HepG2 (cell line): Measurements from ENCODE around the gene KRT77. TPM values are rescaled to one million over a fixed set of nuclear protein-coding genes. Genes with fewer than 3 reads are reported as not detected.

ENCODE experiments used
- ATAC-seq: fragments of 200-7000 bp; cut with Tn5 transposase; 3 replicates; pipeline ENCODE4 v1.9.1; 2020; ENCODE audit warnings: mild to moderate bottlenecking, moderate library complexity
- BruUV-seq: library from RNA; stranded (reverse); fragments of 400-500 nt; replicated peaks from 2 replicates; lab custom pipeline; 2021; lab: Mats Ljungman, UMichigan
- CTCF ChIA-PET: fragments of 300-600 bp; formaldehyde crosslinking; extraction: SDS; loops from one replicate; lab custom pipeline; 2021; ENCODE audit warnings: low total read pairs, inconsistent platforms, low intra/inter-chr PET ratio; lab: Yijun Ruan, JAX
- POLR2A ChIA-PET: fragments of 350-600 bp; sonication (Branson Sonifier 250); formaldehyde crosslinking; loops from one replicate; lab custom pipeline; 2020; ENCODE audit warnings: antibody characterized with exemption, inconsistent platforms; lab: Yijun Ruan, JAX
- DNase-seq: peaks from one replicate; pipeline ENCODE4 v3.0.0-alpha.2; 2015; ENCODE audit warnings: low spot score
- FAIRE-seq: peaks from 3 replicates; lab custom pipeline; 2011; peaks lifted over from hg19 to GRCh38; lab: Jason Lieb, UNC
- H2AFZ ChIP-seq: one replicate; pipeline ENCODE4 v1.6.1; 2011; ENCODE audit warnings: low read length, inconsistent platforms
- H3K27ac ChIP-seq: fragments of 300-600 bp; 3 replicates; pipeline ENCODE4 v1.8.0; 2011; ENCODE audit warnings: mixed run types, mild to moderate bottlenecking, mixed read lengths, low read length, inconsistent platforms; ENCODE audit not compliant: insufficient read depth; ENCODE audit errors: extremely low read length
- H3K27me3 ChIP-seq, 2 experiments: fragments of 200-600 bp in 1 of 2; 2 replicates in 1 of 2; 3 replicates in 1 of 2; pipeline versions ENCODE4 v1.6.0 to v1.8.0; 2011; ENCODE audit warnings: low read length in 2 of 2, mild to moderate bottlenecking in 2 of 2, moderate library complexity in 2 of 2, inconsistent platforms in 1 of 2; ENCODE audit not compliant: insufficient read depth in 2 of 2, control insufficient read depth in 1 of 2
- H3K36me3 ChIP-seq, 2 experiments: fragments of 200-600 bp in 1 of 2; replicated peaks in 1 of 2; 2 replicates in 1 of 2; 3 replicates in 1 of 2; pipeline versions ENCODE4 v1.5.1 to v1.8.0; 2011; ENCODE audit warnings: low read length in 2 of 2, inconsistent platforms in 1 of 2; ENCODE audit not compliant: insufficient read depth in 2 of 2, control insufficient read depth in 1 of 2
- H3K4me1 ChIP-seq: 2 replicates; pipeline ENCODE4 v1.5.1; 2012; ENCODE audit warnings: low read length, inconsistent platforms; ENCODE audit not compliant: insufficient read depth
- H3K4me2 ChIP-seq: 2 replicates; pipeline ENCODE4 v1.6.0; 2011; ENCODE audit warnings: low read depth, low read length, inconsistent platforms
- H3K4me3 ChIP-seq, 3 experiments: fragments of 200-600 bp in 1 of 3; sonication (generic), shearing (Covaris generic) in 1 of 3; replicated peaks in 1 of 3; 2 replicates each; pipeline ENCODE4 v1.5.1; 2011 to 2016; ENCODE audit warnings: low read length in 3 of 3, inconsistent platforms in 2 of 3, low read depth in 2 of 3, mild to moderate bottlenecking in 2 of 3, control low read depth in 1 of 3, mixed read lengths in 1 of 3; ENCODE audit not compliant: insufficient read depth in 1 of 3
- H3K79me2 ChIP-seq: one replicate; pipeline ENCODE4 v1.6.1; 2011; ENCODE audit warnings: low read length, inconsistent platforms; ENCODE audit not compliant: insufficient read depth
- H3K9ac ChIP-seq: 2 replicates; pipeline ENCODE4 v1.6.0; 2011; ENCODE audit warnings: mild to moderate bottlenecking, low read depth, low read length, inconsistent platforms; ENCODE audit not compliant: insufficient read depth
- H3K9me3 ChIP-seq: 2 replicates; pipeline ENCODE4 v1.5.1; 2012; ENCODE audit warnings: mild to moderate bottlenecking, low read length
- H4K20me1 ChIP-seq: 2 replicates; pipeline ENCODE4 v1.6.0; 2011; ENCODE audit warnings: inconsistent platforms, mild to moderate bottlenecking, low read length, moderate library complexity; ENCODE audit not compliant: insufficient read depth
- HOXD1 ChIP-seq: sonication (generic); formaldehyde crosslinking; IDR thresholded peaks from 2 replicates; pipeline ENCODE4 v1.5.0; 2020; ENCODE audit warnings: missing genetic modification reagents
- POLR2A ChIP-seq, 2 experiments: IDR thresholded peaks; 2 replicates each; pipeline ENCODE4 v1.6.1; 2011; ENCODE audit warnings: low read depth in 2 of 2, low read length in 2 of 2, mild to moderate bottlenecking in 1 of 2, moderate library complexity in 1 of 2; ENCODE audit not compliant: insufficient read depth in 1 of 2
- SIX1 ChIP-seq: sonication (generic); formaldehyde crosslinking; IDR thresholded peaks from 2 replicates; pipeline ENCODE4 v1.4.0; 2020; ENCODE audit warnings: missing genetic modification reagents, borderline replicate concordance
- SRY ChIP-seq: sonication (generic); formaldehyde crosslinking; IDR thresholded peaks from 2 replicates; pipeline ENCODE4 v1.8.0; 2022; ENCODE audit warnings: mild to moderate bottlenecking, missing genetic modification reagents
- ZNF235 ChIP-seq: sonication (generic); formaldehyde crosslinking; IDR thresholded peaks from 2 replicates; pipeline ENCODE4 v1.8.1; 2023; ENCODE audit warnings: mild to moderate bottlenecking, missing genetic modification reagents, borderline replicate concordance
- WGBS: methylation state at CpG from one replicate; pipeline ENCODE4 v1.1.6; 2017; ENCODE audit warnings: low lambda C conversion rate; 5-methylcytosine and 5-hydroxymethylcytosine counted together
- in situ Hi-C: cut with HindIII; loops from 2 replicates; pipeline ENCODE4 v1.10.0; 2017; ENCODE audit warnings: low pct_unique_long_range_greater_than_20kb; ENCODE audit not compliant: extremely low pct_ligation_motif_present
- intact Hi-C: fragments of 100-400 bp; cut with micrococcal nuclease; formaldehyde crosslinking; loops from one replicate; pipeline ENCODE4 v1.10.0; 2022; ENCODE audit not compliant: unreplicated experiment
- polyA plus RNA-seq, 8 experiments: library from polyadenylated mRNA; depleted of rRNA in 3 of 8; stranded (reverse) in 7 of 8; unstranded in 1 of 8; fragments of >200 nt; fragmentation: Illumina TruSeq in 4 of 8; extraction: Trizol in 4 of 8; gene quantifications; 2 replicates each; pipeline versions ENCODE4 v1.2.1 to v1.2.3, GENCODE V29; 2011 to 2016; ENCODE audit warnings: low read depth in 4 of 8, missing spikeins in 1 of 8, mixed read lengths in 1 of 8; ENCODE audit not compliant: insufficient read depth in 1 of 8
- total RNA-seq, 5 experiments: library from RNA; depleted of rRNA; stranded (reverse); fragments of >200 nt; fragmentation: Illumina TruSeq; extraction: Trizol; gene quantifications; 2 replicates each; pipeline ENCODE4 v1.2.3, GENCODE V29; 2016; ENCODE audit warnings: low read depth in 1 of 5

Gene KRT77
- total and polyA plus RNA-seq, 2 of the 13 experiments (the other 11 are each of a cell fraction or from before 2014, with no cell fraction given), result not detected

DNA sequence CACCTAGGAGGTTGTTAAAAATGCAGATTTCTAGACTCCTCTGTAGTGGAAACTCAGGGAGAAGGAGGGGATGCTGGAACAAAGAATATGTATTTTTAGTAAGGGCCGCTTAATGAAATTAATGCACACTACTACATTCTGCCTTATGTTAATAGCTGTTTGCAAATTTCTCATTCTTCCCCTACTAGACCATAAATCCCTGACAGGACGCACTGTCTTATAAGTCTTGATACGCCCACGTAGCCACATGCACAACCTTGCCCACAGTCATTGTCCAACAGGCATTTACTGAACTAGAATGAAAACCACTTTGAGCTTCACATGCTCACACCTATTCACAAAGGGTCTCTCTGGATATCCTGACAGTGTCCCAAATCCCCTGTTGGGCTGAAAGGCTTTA lies 61.9 kb downstream of the KRT77 start:
- intact Hi-C loops, result no loop called here
- DNase-seq (no peak), FAIRE-seq (no peak)
- in situ Hi-C loops, result no loop called here
- Histone ChIP-seq H3K27me3 (peaks cover 3 to 36% of the 10 kb centered on the region in 2 experiments; a peak in 3 of 5 replicates), H3K9me3 (no peaks in the 10 kb centered on the region), H3K9ac (no peak overlapping the region), H4K20me1 (no peaks in the 10 kb centered on the region), H2AFZ (no peak overlapping the region), H3K36me3 (no peaks in the 10 kb centered on the region), H3K4me3 (no peak overlapping the region), H3K79me2 (no peaks in the 10 kb centered on the region), H3K27ac (no peak overlapping the region)
- BruUV-seq, result no TSS peak
- 15% methylated on average over 4 of the region's 4 CpGs for WGBS
- CTCF ChIA-PET, result no interaction called here
- POLR2A ChIA-PET, result no interaction called here
- no peak for TF ChIP-seq SIX1 (CRISPR knock-in tag)
- TF ChIP-seq POLR2A (IDR thresholded peaks at IDR 0.05; ENCODE audit: insufficient read depth in 1 of 2, low read depth in 2 of 2, low read length in 2 of 2), result no peak
- TF ChIP-seq ZNF235 (CRISPR knock-in tag), result no peak
- no peak for TF ChIP-seq HOXD1 (CRISPR knock-in tag)
- TF ChIP-seq SRY (CRISPR knock-in tag), result no peak
- TF ChIP-seq, all 625 proteins: peak for 0
- no peaks in the 10 kb centered on the region for H3K4me1 ChIP-seq
- no peak for ATAC-seq
- no peak overlapping the region for H3K4me2 ChIP-seq

Other genes starting within 250 kb of the KRT77 start
- gene KRT6C, start 229.7 kb downstream of the KRT77 start, total RNA-seq (2016; rRNA removed; fragmentation: Illumina TruSeq; extraction: Trizol), result not detected in 2 replicates
- 0.03 TPM in 1 of 2 replicates, not detected in the other for gene KRT6C, start 229.7 kb downstream of the KRT77 start, polyA plus RNA-seq (2011; rRNA removed)
- not detected in 2 replicates for gene KRT6A, start 210.3 kb downstream of the KRT77 start, total RNA-seq (2016; rRNA removed; fragmentation: Illumina TruSeq; extraction: Trizol)
- gene KRT6A, start 210.3 kb downstream of the KRT77 start, polyA plus RNA-seq (2011; rRNA removed), result 0.13 TPM in 2 replicates
- gene KRT5, start 183.1 kb downstream of the KRT77 start, total RNA-seq (2016; rRNA removed; fragmentation: Illumina TruSeq; extraction: Trizol), result not detected in 2 replicates
- 0.08 and 0.29 TPM in 2 replicates for gene KRT5, start 183.1 kb downstream of the KRT77 start, polyA plus RNA-seq (2011; rRNA removed)
- gene KRT71, start 150.4 kb downstream of the KRT77 start, total RNA-seq (2016; rRNA removed; fragmentation: Illumina TruSeq; extraction: Trizol), result not detected in 2 replicates
- not detected in 2 replicates for gene KRT71, start 150.4 kb downstream of the KRT77 start, polyA plus RNA-seq (2011; rRNA removed)
- not detected in 2 replicates for gene KRT74, start 129.7 kb downstream of the KRT77 start, total RNA-seq (2016; rRNA removed; fragmentation: Illumina TruSeq; extraction: Trizol)
- not detected in 2 replicates for gene KRT74, start 129.7 kb downstream of the KRT77 start, polyA plus RNA-seq (2011; rRNA removed)
- not detected in 2 replicates for gene KRT72, start 102.1 kb downstream of the KRT77 start, total RNA-seq (2016; rRNA removed; fragmentation: Illumina TruSeq; extraction: Trizol)
- gene KRT72, start 102.1 kb downstream of the KRT77 start, polyA plus RNA-seq (2011; rRNA removed), result not detected in 2 replicates
- not detected in 2 replicates for gene KRT73, start 85.0 kb downstream of the KRT77 start, total RNA-seq (2016; rRNA removed; fragmentation: Illumina TruSeq; extraction: Trizol)
- not detected in 2 replicates for gene KRT73, start 85.0 kb downstream of the KRT77 start, polyA plus RNA-seq (2011; rRNA removed)
- not detected in 2 replicates for gene KRT2, start 51.3 kb downstream of the KRT77 start, total RNA-seq (2016; rRNA removed; fragmentation: Illumina TruSeq; extraction: Trizol)
- not detected in 2 replicates for gene KRT2, start 51.3 kb downstream of the KRT77 start, polyA plus RNA-seq (2011; rRNA removed)
- gene KRT1, start 23.1 kb downstream of the KRT77 start, total RNA-seq (2016; rRNA removed; fragmentation: Illumina TruSeq; extraction: Trizol), result not detected in 2 replicates
- gene KRT1, start 23.1 kb downstream of the KRT77 start, polyA plus RNA-seq (2011; rRNA removed), result not detected in 2 replicates
- not detected in 2 replicates for gene KRT76, start 73.8 kb upstream of the KRT77 start, total RNA-seq (2016; rRNA removed; fragmentation: Illumina TruSeq; extraction: Trizol)
- gene KRT76, start 73.8 kb upstream of the KRT77 start, polyA plus RNA-seq (2011; rRNA removed), result not detected in 2 replicates
- not detected in 2 replicates for gene KRT3, start 92.6 kb upstream of the KRT77 start, total RNA-seq (2016; rRNA removed; fragmentation: Illumina TruSeq; extraction: Trizol)
- not detected in 2 replicates for gene KRT3, start 92.6 kb upstream of the KRT77 start, polyA plus RNA-seq (2011; rRNA removed)
- gene KRT4, start 110.6 kb upstream of the KRT77 start, total RNA-seq (2016; rRNA removed; fragmentation: Illumina TruSeq; extraction: Trizol), result not detected in 2 replicates
- not detected in 2 replicates for gene KRT4, start 110.6 kb upstream of the KRT77 start, polyA plus RNA-seq (2011; rRNA removed)
- not detected in 2 replicates for gene KRT79, start 130.8 kb upstream of the KRT77 start, total RNA-seq (2016; rRNA removed; fragmentation: Illumina TruSeq; extraction: Trizol)
- 0.09 TPM in 1 of 2 replicates, not detected in the other for gene KRT79, start 130.8 kb upstream of the KRT77 start, polyA plus RNA-seq (2011; rRNA removed)
- gene KRT78, start 145.5 kb upstream of the KRT77 start, total RNA-seq (2016; rRNA removed; fragmentation: Illumina TruSeq; extraction: Trizol), result not detected in 2 replicates
- gene KRT78, start 145.5 kb upstream of the KRT77 start, polyA plus RNA-seq (2011; rRNA removed), result not detected in 2 replicates
- gene KRT8, start 201.6 kb upstream of the KRT77 start, total RNA-seq (2016; rRNA removed; fragmentation: Illumina TruSeq; extraction: Trizol), result 718 and 837 TPM in 2 replicates
- gene KRT8, start 201.6 kb upstream of the KRT77 start, polyA plus RNA-seq (2011; rRNA removed), result 491 and 498 TPM in 2 replicates
- 618 and 762 TPM in 2 replicates for gene KRT18, start 245.6 kb upstream of the KRT77 start, total RNA-seq (2016; rRNA removed; fragmentation: Illumina TruSeq; extraction: Trizol)
- gene KRT18, start 245.6 kb upstream of the KRT77 start, polyA plus RNA-seq (2011; rRNA removed), result 433 and 436 TPM in 2 replicates